ENCODE data around the gene ANP32B. TPM values are rescaled to one million over a fixed set of nuclear protein-coding genes. Genes with fewer than 3 reads are reported as not detected.

The ANP32B gene
- polyA plus RNA-seq, 2 of the 4 experiments (the other 2 are of a cell fraction): 127 to 360 TPM

- TF ChIP-seq RNF2 (IDR thresholded peaks at IDR 0.05; ENCODE audit: borderline replicate concordance, low read depth) (no peak), ZC3H11A (IDR thresholded peaks at IDR 0.05) (no peak)
- 40% methylated on average over 1 of the region's 1 CpG for WGBS (ENCODE audit: missing lambda C conversion rate)
- ATAC-seq: no peak
- no peak overlapping the region for H3K27ac ChIP-seq
- no peak overlapping the region for H3K4me3 ChIP-seq
- no peak for DNase-seq (ENCODE audit: low read depth in 1 of 2, low spot score in 1 of 2)
- H3K4me1 ChIP-seq: no peaks in the 10 kb centered on the region
- H3K9me3 ChIP-seq: no peaks in the 10 kb centered on the region
- ChIA-PET POLR2A (interaction anchor here (0.6 kb wide), 1 partner anchor 15 kb away, joined by 4 read pairs; no protein-coding TSS in a partner anchor), CTCF (interaction anchor here (0.7 to 1.4 kb wide), 4 partner anchors 9 to 125 kb away, joined by 3 to 4 read pairs (median 3); no protein-coding TSS in a partner anchor)
- H3K4me2 ChIP-seq: no peak overlapping the region
- FAIRE-seq: no peak
Observed at GRCh38 chr9:98049288-98050072, 66.3 kb downstream of the ANP32B start.

GRCh38 chr9:98050351-98050750 is 67.2 kb downstream of the ANP32B start:
- 88% methylated on average over 4 of the region's 4 CpGs for WGBS (ENCODE audit: missing lambda C conversion rate)
- H3K4me3 ChIP-seq: no peak overlapping the region
- FAIRE-seq (no peak), DNase-seq (ENCODE audit: low read depth in 1 of 2, low spot score in 1 of 2) (no peak), ATAC-seq (no peak)
- TF ChIP-seq CEBPB (IDR thresholded peaks at IDR 0.05) (no peak), BCL3 (IDR thresholded peaks at IDR 0.05) (no peak), TP53 (CRISPR knock-in tag; IDR thresholded peaks at IDR 0.05) (no peak), NFE2L2 (conservative IDR thresholded peaks at IDR 0.05; ENCODE audit: low read length) (no peak), MAZ (IDR thresholded peaks at IDR 0.05; ENCODE audit: borderline replicate concordance, low read depth, low read length) (no peak), ELK1 (IDR thresholded peaks at IDR 0.05; ENCODE audit: low read depth, low read length) (no peak), KDM5A (IDR thresholded peaks at IDR 0.05) (no peak), RARB (CRISPR knock-in tag; IDR thresholded peaks at IDR 0.05) (no peak), ESRRA (IDR thresholded peaks at IDR 0.05; ENCODE audit: borderline replicate concordance, low read length) (no peak), SMC3 (IDR thresholded peaks at IDR 0.05) (no peak), ZNF302 (CRISPR knock-in tag; IDR thresholded peaks at IDR 0.05) (no peak)
- ChIA-PET CTCF (interaction anchor here (1.0 to 1.8 kb wide), 2 partner anchors 15 to 16 kb away, joined by 3 to 8 read pairs; no protein-coding TSS in a partner anchor), POLR2A (no interaction called here)
- H3K4me1 ChIP-seq: no peaks in the 10 kb centered on the region
- H3K27ac ChIP-seq: no peak overlapping the region
- H3K4me2 ChIP-seq: no peak overlapping the region
- H3K9me3 ChIP-seq: no peaks in the 10 kb centered on the region

GRCh38 chr9:98054376-98054951 is 71.3 kb downstream of the ANP32B start:
- Histone ChIP-seq H3K4me2 (no peak overlapping the region), H3K4me1 (peaks cover 16% of the 10 kb centered on the region; the same call in 2 of the 3 replicates), H3K9me3 (no peaks in the 10 kb centered on the region), H3K27ac (no peak overlapping the region), H3K4me3 (no peak overlapping the region)
- CTCF ChIA-PET: interaction anchor here (1.1 to 1.6 kb wide), 3 partner anchors 19 to 131 kb away, joined by 3 to 7 read pairs (median 5); partner anchors contain the start of genes ANP32B and TRMO
- ATAC-seq: no peak
- TF ChIP-seq RFX5 (IDR thresholded peaks at IDR 0.05) (no peak), REST (IDR thresholded peaks at IDR 0.05) (no peak)
- 83% methylated on average over 6 of the region's 7 CpGs for WGBS (ENCODE audit: missing lambda C conversion rate)
- no peak for FAIRE-seq
- DNase-seq (ENCODE audit: low read depth in 1 of 2, low spot score in 1 of 2): no peak
- POLR2A ChIA-PET: no interaction called here
